H9 (cell line): ENCODE data around the gene PPAN. TPM values are rescaled to one million over a fixed set of nuclear protein-coding genes. Genes with fewer than 3 reads are reported as not detected.

Experiments
- DNase-seq: peaks from one replicate; pipeline ENCODE4 v3.0.0-alpha.2; 2017
- H2AFZ ChIP-seq: one replicate; pipeline ENCODE4 v1.6.1; 2013; ENCODE audit warnings: mild to moderate bottlenecking, low read length, control low read depth, moderate library complexity
- H2AK5ac ChIP-seq: 2 replicates; pipeline ENCODE4 v1.6.1; 2013; ENCODE audit warnings: low read length, control low read depth, mixed read lengths; ENCODE audit not compliant: insufficient read length
- H2BK120ac ChIP-seq: one replicate; pipeline ENCODE4 v1.6.1; 2013; ENCODE audit warnings: low read depth, mild to moderate bottlenecking, low read length, control low read depth, inconsistent platforms; ENCODE audit not compliant: poor library complexity, severe bottlenecking
- H2BK12ac ChIP-seq: 2 replicates; pipeline ENCODE4 v1.6.1; 2013; ENCODE audit warnings: low read length, control low read depth, mixed read lengths, low read depth; ENCODE audit not compliant: insufficient read length
- H2BK15ac ChIP-seq: 2 replicates; pipeline ENCODE4 v1.6.1; 2013; ENCODE audit warnings: low read depth, low read length, control low read depth
- H2BK20ac ChIP-seq: one replicate; pipeline ENCODE4 v1.6.1; 2013; ENCODE audit warnings: low read depth, mild to moderate bottlenecking, low read length, control low read depth, inconsistent platforms; ENCODE audit not compliant: poor library complexity, severe bottlenecking
- H2BK5ac ChIP-seq: 2 replicates; pipeline ENCODE4 v1.6.1; 2013; ENCODE audit warnings: low read length, control low read depth, mixed read lengths; ENCODE audit not compliant: insufficient read length
- H3K14ac ChIP-seq: 2 replicates; pipeline ENCODE4 v1.6.1; 2013; ENCODE audit warnings: low read length, control low read depth; ENCODE audit not compliant: insufficient read depth
- H3K18ac ChIP-seq: 2 replicates; pipeline ENCODE4 v1.6.1; 2013; ENCODE audit warnings: low read depth, mild to moderate bottlenecking, mixed read lengths, low read length, control low read depth; ENCODE audit not compliant: insufficient read length
- H3K23ac ChIP-seq: 2 replicates; pipeline ENCODE4 v1.6.1; 2013; ENCODE audit warnings: low read length, control low read depth, mixed read lengths, low read depth; ENCODE audit not compliant: insufficient read length
- H3K23me2 ChIP-seq: 2 replicates; pipeline ENCODE4 v1.6.1; 2013; ENCODE audit warnings: low read depth, mild to moderate bottlenecking, mixed read lengths, low read length, control low read depth; ENCODE audit not compliant: insufficient read length, poor library complexity, severe bottlenecking
- H3K27ac ChIP-seq: 2 replicates; pipeline ENCODE4 v1.5.1; 2013; ENCODE audit warnings: low read length, control low read depth, mixed read lengths, low read depth; ENCODE audit not compliant: insufficient read length
- H3K27me3 ChIP-seq: 2 replicates; pipeline ENCODE4 v1.6.1; 2013; ENCODE audit warnings: low read length, control low read depth, inconsistent platforms; ENCODE audit not compliant: insufficient read depth
- H3K4ac ChIP-seq: 2 replicates; pipeline ENCODE4 v1.6.1; 2013; ENCODE audit warnings: low read depth, mild to moderate bottlenecking, control low read depth, inconsistent platforms, low read length, moderate library complexity
- H3K4me1 ChIP-seq: 2 replicates; pipeline ENCODE4 v1.6.1; 2013; ENCODE audit warnings: low read length, control low read depth, inconsistent platforms; ENCODE audit not compliant: insufficient read depth
- H3K4me2 ChIP-seq: 2 replicates; pipeline ENCODE4 v1.6.1; 2013; ENCODE audit warnings: low read length, control low read depth, mixed read lengths; ENCODE audit not compliant: insufficient read length, insufficient read depth
- H3K56ac ChIP-seq: 2 replicates; pipeline ENCODE4 v1.6.1; 2013; ENCODE audit warnings: low read depth, mild to moderate bottlenecking, mixed read lengths, low read length, control low read depth; ENCODE audit not compliant: insufficient read length
- H3K79me1 ChIP-seq: 2 replicates; pipeline ENCODE4 v1.6.1; 2013; ENCODE audit warnings: low read depth, mild to moderate bottlenecking, moderate library complexity, low read length, control low read depth, inconsistent platforms; ENCODE audit not compliant: insufficient read depth, poor library complexity, severe bottlenecking
- H3K79me2 ChIP-seq: 2 replicates; pipeline ENCODE4 v1.6.1; 2013; ENCODE audit warnings: low read length, control low read depth, inconsistent platforms; ENCODE audit not compliant: insufficient read depth
- H3K9ac ChIP-seq: 2 replicates; pipeline ENCODE4 v1.6.1; 2013; ENCODE audit warnings: low read length, control low read depth, mixed read lengths; ENCODE audit not compliant: insufficient read length; ENCODE audit errors: extremely low read depth
- H3K9me3 ChIP-seq: one replicate; pipeline ENCODE4 v1.6.1; 2013; ENCODE audit warnings: low read depth, low read length, inconsistent platforms; ENCODE audit not compliant: control insufficient read depth
- H3T11ph ChIP-seq: one replicate; pipeline ENCODE4 v1.6.1; 2013; ENCODE audit warnings: mild to moderate bottlenecking, low read length, control low read depth, inconsistent platforms
- H4K20me1 ChIP-seq: one replicate; pipeline ENCODE4 v1.6.1; 2013; ENCODE audit not compliant: control insufficient read depth, insufficient read length, insufficient read depth
- H4K5ac ChIP-seq: 2 replicates; pipeline ENCODE4 v1.6.1; 2013; ENCODE audit warnings: low read depth, mild to moderate bottlenecking, mixed read lengths, low read length, control low read depth; ENCODE audit not compliant: insufficient read length
- H4K8ac ChIP-seq: replicated peaks from 2 replicates; pipeline ENCODE4 v1.6.1; 2013; ENCODE audit warnings: low read length, control low read depth, mixed read lengths, low read depth; ENCODE audit not compliant: insufficient read length
- H4K91ac ChIP-seq: 2 replicates; pipeline ENCODE4 v1.6.1; 2013; ENCODE audit warnings: low read depth, mild to moderate bottlenecking, moderate library complexity, mixed read lengths, low read length, control low read depth; ENCODE audit not compliant: insufficient read length
- H3K27ac Mint-ChIP-seq, 3 experiments: 2 replicates in 2 of 3; 3 replicates in 1 of 3; pipeline ENCODE4 v1.8.0; 2020 to 2021; ENCODE audit warnings: mixed read lengths in 3 of 3, mild to moderate bottlenecking in 1 of 3, moderate library complexity in 1 of 3
- H3K27me3 Mint-ChIP-seq: 2 replicates; pipeline ENCODE4 v1.8.0; 2021; ENCODE audit warnings: low read depth, mild to moderate bottlenecking, moderate library complexity, mixed read lengths
- H3K36me3 Mint-ChIP-seq, 3 experiments: 2 replicates in 2 of 3; 3 replicates in 1 of 3; pipeline ENCODE4 v1.8.0; 2020 to 2021; ENCODE audit warnings: low read depth in 3 of 3, mixed read lengths in 3 of 3; ENCODE audit not compliant: insufficient read depth in 1 of 3
- H3K4me1 Mint-ChIP-seq, 2 experiments: 2 replicates each; pipeline ENCODE4 v1.8.0; 2020; ENCODE audit warnings: mixed read lengths in 2 of 2
- H3K4me3 Mint-ChIP-seq, 2 experiments: 2 replicates in 1 of 2; 3 replicates in 1 of 2; pipeline ENCODE4 v1.8.0; 2020 to 2021; ENCODE audit warnings: mild to moderate bottlenecking in 2 of 2, mixed read lengths in 2 of 2, moderate library complexity in 1 of 2
- H3K9me3 Mint-ChIP-seq, 2 experiments: 2 replicates in 1 of 2; 3 replicates in 1 of 2; pipeline ENCODE4 v1.8.0; 2020; ENCODE audit warnings: mild to moderate bottlenecking in 2 of 2, mixed read lengths in 2 of 2, moderate library complexity in 1 of 2
- WGBS: extraction: QIAGEN DNeasy Blood & Tissue Kit; methylation state at CpG from one replicate; pipeline ENCODE4 v1.1.7; 2013; ENCODE audit warnings: missing lambda C conversion rate, low lambda C conversion rate, mixed read lengths; ENCODE audit not compliant: insufficient read length; ENCODE audit errors: extremely low coverage; 5-methylcytosine and 5-hydroxymethylcytosine counted together
- total RNA-seq: library from RNA; stranded (reverse); gene quantifications from 2 replicates; pipeline ENCODE4 v1.2.1, GENCODE V29; 2021
- TF ChIP-seq, protein P1 (sequence below): fragments of 200-600 bp; sonication (generic); conservative IDR thresholded peaks from 3 replicates; pipeline ENCODE4 v1.8.0; 2021; ENCODE audit warnings: antibody characterized with exemption, mild to moderate bottlenecking

PPAN gene
- total RNA-seq, 1 experiment from 2014 or later = 157 TPM

- no peak overlapping the region for H2BK15ac ChIP-seq
These were observed 14.5 kb downstream of the PPAN start for GRCh38 chr19:10120538-10121189.

More at GRCh38 chr19:10120538-10121189, 14.5 kb downstream of the PPAN start:
- TF ChIP-seq, protein P1, sequence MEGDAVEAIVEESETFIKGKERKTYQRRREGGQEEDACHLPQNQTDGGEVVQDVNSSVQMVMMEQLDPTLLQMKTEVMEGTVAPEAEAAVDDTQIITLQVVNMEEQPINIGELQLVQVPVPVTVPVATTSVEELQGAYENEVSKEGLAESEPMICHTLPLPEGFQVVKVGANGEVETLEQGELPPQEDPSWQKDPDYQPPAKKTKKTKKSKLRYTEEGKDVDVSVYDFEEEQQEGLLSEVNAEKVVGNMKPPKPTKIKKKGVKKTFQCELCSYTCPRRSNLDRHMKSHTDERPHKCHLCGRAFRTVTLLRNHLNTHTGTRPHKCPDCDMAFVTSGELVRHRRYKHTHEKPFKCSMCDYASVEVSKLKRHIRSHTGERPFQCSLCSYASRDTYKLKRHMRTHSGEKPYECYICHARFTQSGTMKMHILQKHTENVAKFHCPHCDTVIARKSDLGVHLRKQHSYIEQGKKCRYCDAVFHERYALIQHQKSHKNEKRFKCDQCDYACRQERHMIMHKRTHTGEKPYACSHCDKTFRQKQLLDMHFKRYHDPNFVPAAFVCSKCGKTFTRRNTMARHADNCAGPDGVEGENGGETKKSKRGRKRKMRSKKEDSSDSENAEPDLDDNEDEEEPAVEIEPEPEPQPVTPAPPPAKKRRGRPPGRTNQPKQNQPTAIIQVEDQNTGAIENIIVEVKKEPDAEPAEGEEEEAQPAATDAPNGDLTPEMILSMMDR = no peak
- Histone ChIP-seq H3K4ac (no peak overlapping the region), H3K79me2 (peaks cover 3% of the 10 kb centered on the region; the same call in 1 of the 2 replicates), H3K18ac (no peak overlapping the region), H2BK20ac (no peak overlapping the region), H3T11ph (no peak overlapping the region), H3K23ac (no peak overlapping the region), H3K14ac (no peak overlapping the region), H2AK5ac (no peak overlapping the region), H3K4me2 (no peak overlapping the region), H2BK120ac (no peak overlapping the region), H4K91ac (no peak overlapping the region), H3K9me3 (no peaks in the 10 kb centered on the region), H3K9ac (no peak overlapping the region), H3K4me1 (no peaks in the 10 kb centered on the region), H4K5ac (no peak overlapping the region), H3K56ac (no peak overlapping the region), H4K20me1 (no peaks in the 10 kb centered on the region), H3K23me2 (peaks cover 6% of the 10 kb centered on the region), H3K27me3 (no peaks in the 10 kb centered on the region), H2BK5ac (no peak overlapping the region), H2AFZ (no peak overlapping the region), H3K79me1 (no peaks in the 10 kb centered on the region), H3K27ac (no peak overlapping the region), H2BK12ac (no peak overlapping the region), H4K8ac (no peak overlapping the region)
- Mint-ChIP-seq H3K4me3 (no peak overlapping the region), H3K9me3 (peaks cover 0 to 3% of the 10 kb centered on the region in 2 experiments; a peak in 1 of 5 replicates), H3K36me3 (peaks cover 19 to 40% (median 34%) of the 10 kb centered on the region in 3 experiments), H3K27ac (no peak overlapping the region), H3K4me1 (peaks cover 4 to 6% of the 10 kb centered on the region in 2 experiments; a peak in 2 of 4 replicates), H3K27me3 (no peaks in the 10 kb centered on the region; the same call in 1 of the 2 replicates)
- DNase-seq = no peak
- no CpG with 5 or more reads among the region's 9 CpGs for WGBS
